Keratinocyte (primary cell): Measurements from ENCODE around the gene IFNA7. TPM values are rescaled to one million over a fixed set of nuclear protein-coding genes. Genes with fewer than 3 reads are reported as not detected.
"Not testable (repeated sequence)": the region's sequence is repeated elsewhere in the genome, so short reads cannot be mapped to it uniquely, and the experiment has no call there.

Source experiments
- DNase-seq: peaks from one replicate; pipeline ENCODE4 v3.0.0-alpha.2; 2011; ENCODE audit warnings: low read depth, missing footprints, low spot score
- FAIRE-seq: peaks from 2 replicates; lab custom pipeline; 2011; peaks lifted over from hg19 to GRCh38; lab: Jason Lieb, UNC
- H2AFZ ChIP-seq: 2 replicates; pipeline ENCODE4 v1.6.0; 2012; ENCODE audit warnings: low read length, control low read depth, inconsistent platforms; ENCODE audit not compliant: control insufficient read depth
- H3K27ac ChIP-seq: 2 replicates; pipeline ENCODE4 v1.5.1; 2011; ENCODE audit warnings: low read length; ENCODE audit not compliant: control insufficient read depth, insufficient read depth
- H3K27me3 ChIP-seq: 3 replicates; pipeline ENCODE4 v1.6.0; 2011; ENCODE audit warnings: low read length; ENCODE audit not compliant: control insufficient read depth, insufficient read depth; ENCODE audit errors: extremely low read depth
- H3K36me3 ChIP-seq, 2 experiments: 2 replicates in 1 of 2; 3 replicates in 1 of 2; pipeline ENCODE4 v1.5.1; 2011; ENCODE audit warnings: low read length in 2 of 2, mild to moderate bottlenecking in 1 of 2; ENCODE audit not compliant: control insufficient read depth in 2 of 2, insufficient read depth in 2 of 2; ENCODE audit errors: extremely low read depth in 1 of 2
- H3K4me1 ChIP-seq: 3 replicates; pipeline ENCODE4 v1.5.1; 2011; ENCODE audit warnings: low read length; ENCODE audit not compliant: control insufficient read depth, insufficient read depth; ENCODE audit errors: extremely low read depth
- H3K4me2 ChIP-seq: 3 replicates; pipeline ENCODE4 v1.6.0; 2011; ENCODE audit warnings: low read depth, low read length; ENCODE audit not compliant: control insufficient read depth, insufficient read depth; ENCODE audit errors: extremely low read depth
- H3K4me3 ChIP-seq, 3 experiments: fragments of 200-600 bp in 1 of 3; sonication (generic) in 1 of 3; 2 replicates in 2 of 3; 3 replicates in 1 of 3; pipeline ENCODE4 v1.5.1; 2011 to 2016; ENCODE audit warnings: low read length in 3 of 3, mild to moderate bottlenecking in 3 of 3, control low read depth in 2 of 3, inconsistent platforms in 1 of 3, low read depth in 1 of 3, mixed read lengths in 1 of 3, mixed run types in 1 of 3, moderate library complexity in 1 of 3; ENCODE audit not compliant: control insufficient read depth in 2 of 3, insufficient read depth in 2 of 3; ENCODE audit errors: extremely low read depth in 1 of 3
- H3K79me2 ChIP-seq: 2 replicates; pipeline ENCODE4 v1.6.0; 2012; ENCODE audit warnings: low read length; ENCODE audit not compliant: control insufficient read depth, insufficient read depth
- H3K9ac ChIP-seq: 3 replicates; pipeline ENCODE4 v1.6.0; 2011; ENCODE audit warnings: low read length; ENCODE audit not compliant: control insufficient read depth, insufficient read depth; ENCODE audit errors: extremely low read depth
- H3K9me1 ChIP-seq: 3 replicates; pipeline ENCODE4 v1.6.0; 2011; ENCODE audit warnings: low read length; ENCODE audit not compliant: control insufficient read depth, insufficient read depth; ENCODE audit errors: extremely low read depth
- H3K9me3 ChIP-seq: 2 replicates; pipeline ENCODE4 v1.5.1; 2012; ENCODE audit warnings: low read depth, low read length; ENCODE audit not compliant: control insufficient read depth
- H4K20me1 ChIP-seq: 3 replicates; pipeline ENCODE4 v1.6.0; 2011; ENCODE audit warnings: low read length; ENCODE audit not compliant: control insufficient read depth, insufficient read depth; ENCODE audit errors: extremely low read depth
- CTCF ChIP-seq, 3 experiments: IDR thresholded peaks in 1 of 3; conservative IDR thresholded peaks in 1 of 3; optimal IDR thresholded peaks in 1 of 3; 2 replicates in 2 of 3; 3 replicates in 1 of 3; pipeline versions ENCODE3 to v1.5.1; 2011; ENCODE audit warnings: low read length in 3 of 3, mild to moderate bottlenecking in 3 of 3, moderate library complexity in 2 of 3, control low read depth in 1 of 3, inconsistent platforms in 1 of 3; ENCODE audit not compliant: insufficient read depth in 2 of 3; ENCODE audit errors: extremely low read depth in 1 of 3
- EZH2 ChIP-seq: IDR thresholded peaks from one replicate; pipeline ENCODE4 v1.6.1; 2012; ENCODE audit warnings: inconsistent platforms, mild to moderate bottlenecking, low read length, moderate library complexity
- dilution Hi-C: fragments of 300-500 bp; cut with MboI; formaldehyde crosslinking; loops from one replicate; pipeline ENCODE4 v1.7.0; 2020; ENCODE audit warnings: low sequenced_read_pairs; ENCODE audit not compliant: extremely low pct_ligation_motif_present
- polyA plus RNA-seq, 5 experiments: library from polyadenylated mRNA; depleted of rRNA in 3 of 5; stranded (reverse) in 3 of 5; stranded (forward) in 1 of 5; unstranded in 1 of 5; fragments of >200 nt; gene quantifications; 1 replicate in 1 of 5; 2 replicates in 3 of 5; 3 replicates in 1 of 5; pipeline versions ENCODE4 v1.2.1 to v1.2.3, GENCODE V29; 2011 to 2012; ENCODE audit warnings: missing spikeins in 2 of 5, low read depth in 1 of 5, low replicate concordance in 1 of 5

Gene IFNA7
- polyA plus RNA-seq, 1 donor (not counting 4 experiments of a cell fraction or from before 2014, with no cell fraction given) = not detected

- H4K20me1 ChIP-seq = no peaks in the 10 kb centered on the region
- dilution Hi-C loops = no loop called here
These were observed 8.3 kb upstream of the IFNA7 start for GRCh38 chr9:21210311-21210710.

GRCh38 chr9:21207043-21207442 is 5.0 kb upstream of the IFNA7 start, which contains the start of gene IFNA10:
TSS of gene IFNA10 (minus strand) at chr9:21207143. CDS start at chr9:21207097, 46 bp downstream.
- H3K4me1 ChIP-seq, H3K27ac ChIP-seq, FAIRE-seq, H3K9me3 ChIP-seq, H3K36me3 ChIP-seq, H4K20me1 ChIP-seq, H3K9me1 ChIP-seq, H3K9ac ChIP-seq, H3K27me3 ChIP-seq, dilution Hi-C loops, H3K79me2 ChIP-seq, H3K4me2 ChIP-seq, H2AFZ ChIP-seq, H3K4me3 ChIP-seq, DNase-seq: not testable (repeated sequence)

More at GRCh38 chr9:21210311-21210710, 8.3 kb upstream of the IFNA7 start:
- H3K4me3 ChIP-seq = no peak overlapping the region
- no peaks in the 10 kb centered on the region for H3K4me1 ChIP-seq
- H3K9me3 ChIP-seq = no peaks in the 10 kb centered on the region
- no peaks in the 10 kb centered on the region for H3K79me2 ChIP-seq
- H3K9ac ChIP-seq = no peak overlapping the region
- FAIRE-seq (no peak), DNase-seq (no peak)
- no peak overlapping the region for H3K4me2 ChIP-seq
- TF ChIP-seq CTCF (optimal IDR thresholded peaks at IDR 0.05 in 1 of 3, IDR thresholded peaks at IDR 0.05 in 1 of 3, conservative IDR thresholded peaks at IDR 0.05 in 1 of 3; ENCODE audit: extremely low read depth in 1 of 3, insufficient read depth in 2 of 3, low read length in 3 of 3) (no peak), EZH2 (no peak)
- no peak overlapping the region for H2AFZ ChIP-seq
- no peaks in the 10 kb centered on the region for H3K27me3 ChIP-seq
- no peaks in the 10 kb centered on the region for H3K9me1 ChIP-seq
- H3K36me3 ChIP-seq = no peaks in the 10 kb centered on the region
- H3K27ac ChIP-seq = no peak overlapping the region

- no peak overlapping the region for H3K9ac ChIP-seq
- H3K79me2 ChIP-seq = no peaks in the 10 kb centered on the region
- H3K9me1 ChIP-seq = no peaks in the 10 kb centered on the region
- H3K4me1 ChIP-seq = no peaks in the 10 kb centered on the region
- no peak overlapping the region for H3K27ac ChIP-seq
- no peak overlapping the region for H2AFZ ChIP-seq
- FAIRE-seq (no peak), DNase-seq (no peak)
- no peaks in the 10 kb centered on the region for H3K27me3 ChIP-seq
- no peak overlapping the region for H3K4me2 ChIP-seq
- no peak overlapping the region for H3K4me3 ChIP-seq
- dilution Hi-C loops = no loop called here
- no peaks in the 10 kb centered on the region for H4K20me1 ChIP-seq
- H3K9me3 ChIP-seq = no peaks in the 10 kb centered on the region
- H3K36me3 ChIP-seq = no peaks in the 10 kb centered on the region
- no peak for TF ChIP-seq EZH2
- TF ChIP-seq CTCF (optimal IDR thresholded peaks at IDR 0.05 in 1 of 3, IDR thresholded peaks at IDR 0.05 in 1 of 3, conservative IDR thresholded peaks at IDR 0.05 in 1 of 3; ENCODE audit: extremely low read depth in 1 of 3, insufficient read depth in 2 of 3, low read length in 3 of 3) = no peak
These were observed 3.2 kb upstream of the IFNA7 start for GRCh38 chr9:21205204-21205603.
